ENCODE results near the gene RALGPS2. TPM values are rescaled to one million over a fixed set of nuclear protein-coding genes. Genes with fewer than 3 reads are reported as not detected.
"Not testable (repeated sequence)": the region's sequence is repeated elsewhere in the genome, so short reads cannot be mapped to it uniquely, and the experiment has no call there.

The RALGPS2 gene
- total and polyA plus RNA-seq, 2 of the 13 experiments (the other 11 are each of a cell fraction or from before 2014, with no cell fraction given), result 15.6 to 36.0 TPM

GRCh38 chr1:178847396-178847849 lies 122.4 kb downstream of the RALGPS2 start:
- WGBS (ENCODE audit: low lambda C conversion rate), result 59% methylated on average over 2 of the region's 2 CpGs
- no TSS peak for BruUV-seq (replicated peaks)
- Histone ChIP-seq H3K4me3 (replicated peaks in 1 of 3; ENCODE audit: insufficient read depth in 1 of 3, low read depth in 2 of 3, low read length in 3 of 3) (no peak overlapping the region), H3K36me3 (replicated peaks in 1 of 2; ENCODE audit: control insufficient read depth in 1 of 2, insufficient read depth in 2 of 2, low read length in 2 of 2) (no peaks in the 10 kb centered on the region; a peak in 1 of 5 replicates), H4K20me1 (ENCODE audit: insufficient read depth, low read length) (no peaks in the 10 kb centered on the region), H2AFZ (ENCODE audit: low read length) (no peak overlapping the region), H3K27ac (ENCODE audit: extremely low read length, insufficient read depth, low read length) (no peak overlapping the region), H3K79me2 (ENCODE audit: insufficient read depth, low read length) (no peaks in the 10 kb centered on the region), H3K4me2 (ENCODE audit: low read depth, low read length) (no peak overlapping the region), H3K27me3 (ENCODE audit: control insufficient read depth in 1 of 2, insufficient read depth in 2 of 2, low read length in 2 of 2) (no peaks in the 10 kb centered on the region), H3K9me3 (ENCODE audit: low read length) (no peaks in the 10 kb centered on the region), H3K9ac (ENCODE audit: insufficient read depth, low read depth, low read length) (no peak overlapping the region), H3K4me1 (ENCODE audit: insufficient read depth, low read length) (0 out of 2 replicates have a peak, but pooled peaks cover 6% of the 10 kb centered on the region)
- intact Hi-C loops (cut with micrococcal nuclease; ENCODE audit: unreplicated experiment), result no loop called here
- FAIRE-seq (no peak), DNase-seq (ENCODE audit: low spot score) (peak; percentile 12), ATAC-seq (peak; percentile 50; the same call in 2 of the 3 replicates)
- TF ChIP-seq FOXA3 (CRISPR knock-in tag; IDR thresholded peaks at IDR 0.05), result peak; percentile 37; the same call in 1 of the 2 replicates
- TF ChIP-seq HNF1A (IDR thresholded peaks at IDR 0.05; ENCODE audit: low read depth), result no peak
- no peak for TF ChIP-seq HNF1A (CRISPR knock-in tag; IDR thresholded peaks at IDR 0.05; ENCODE audit: borderline replicate concordance)
- in situ Hi-C loops (cut with HindIII; ENCODE audit: extremely low pct_ligation_motif_present, low pct_unique_long_range_greater_than_20kb), result no loop called here
- ChIA-PET POLR2A (no interaction called here), CTCF (ENCODE audit: low intra/inter-chr PET ratio, low total read pairs) (no interaction called here)

GRCh38 chr1:178847919-178848318 lies 122.9 kb downstream of the RALGPS2 start:
- H3K9me3 ChIP-seq (ENCODE audit: low read length); H3K9ac ChIP-seq (ENCODE audit: insufficient read depth, low read depth, low read length); POLR2A ChIA-PET; DNase-seq (ENCODE audit: low spot score); FAIRE-seq; BruUV-seq (replicated peaks); H3K4me1 ChIP-seq (ENCODE audit: insufficient read depth, low read length); H4K20me1 ChIP-seq (ENCODE audit: insufficient read depth, low read length); H3K4me3 ChIP-seq (replicated peaks in 1 of 3; ENCODE audit: insufficient read depth in 1 of 3, low read depth in 2 of 3, low read length in 3 of 3); H3K27ac ChIP-seq (ENCODE audit: extremely low read length, insufficient read depth, low read length); H2AFZ ChIP-seq (ENCODE audit: low read length); H3K36me3 ChIP-seq (replicated peaks in 1 of 2; ENCODE audit: control insufficient read depth in 1 of 2, insufficient read depth in 2 of 2, low read length in 2 of 2); in situ Hi-C loops (cut with HindIII; ENCODE audit: extremely low pct_ligation_motif_present, low pct_unique_long_range_greater_than_20kb); intact Hi-C loops (cut with micrococcal nuclease; ENCODE audit: unreplicated experiment); H3K79me2 ChIP-seq (ENCODE audit: insufficient read depth, low read length); ATAC-seq; H3K27me3 ChIP-seq (ENCODE audit: control insufficient read depth in 1 of 2, insufficient read depth in 2 of 2, low read length in 2 of 2); CTCF ChIA-PET (ENCODE audit: low intra/inter-chr PET ratio, low total read pairs); H3K4me2 ChIP-seq (ENCODE audit: low read depth, low read length): not testable (repeated sequence)
- TF ChIP-seq ZNF121 (CRISPR knock-in tag; IDR thresholded peaks at IDR 0.05), result 0 out of 2 replicates have a peak, but pooled peaks have one; percentile 46
- WGBS (ENCODE audit: low lambda C conversion rate), result 93% methylated on average over 1 of the region's 1 CpG

All from HepG2 (cell line).